ENCODE data around the gene FAM162A. TPM values are rescaled to one million over a fixed set of nuclear protein-coding genes. Genes with fewer than 3 reads are reported as not detected.

FAM162A gene
- total RNA-seq, 4 donors from 2014 or later: 48.0 to 74.5 (median 61.1) TPM

GRCh38 chr3:122406198-122406597, 22.2 kb downstream of the FAM162A start:
- TF ChIP-seq CTCF (IDR thresholded peaks at IDR 0.05): no peak
- no peak for TF ChIP-seq POLR2A (IDR thresholded peaks at IDR 0.05)
- no peak for DNase-seq
- intact Hi-C loops (cut with DNase I): no loop called here
- Histone ChIP-seq H3K4me3 (no peak overlapping the region), H3K9me3 (no peaks in the 10 kb centered on the region), H3K27ac (no peak overlapping the region), H3K27me3 (no peaks in the 10 kb centered on the region), H3K4me1 (peaks cover 0 to 4% (median 0%) of the 10 kb centered on the region in 3 donors), H3K36me3 (peaks cover 0 to 86% (median 19%) of the 10 kb centered on the region in 3 donors)
- 89 to 93% methylated on average over 4 of the region's 4 CpGs for WGBS, 2 donors

GRCh38 chr3:122407946-122408345, 24.0 kb downstream of the FAM162A start:
- intact Hi-C loops (cut with DNase I): no loop called here
- WGBS, 2 donors: 93 to 100% methylated on average over 1 of the region's 1 CpG
- peaks cover 0 to 4% (median 0%) of the 10 kb centered on the region in 3 donors for H3K4me1 ChIP-seq
- H3K27me3 ChIP-seq: no peaks in the 10 kb centered on the region
- no peak overlapping the region for H3K4me3 ChIP-seq
- no peaks in the 10 kb centered on the region for H3K9me3 ChIP-seq
- DNase-seq: no peak
- TF ChIP-seq CTCF (IDR thresholded peaks at IDR 0.05) (no peak), POLR2A (IDR thresholded peaks at IDR 0.05) (no peak)
- H3K27ac ChIP-seq: no peak overlapping the region
- H3K36me3 ChIP-seq: peaks cover 0 to 100% (median 19%) of the 10 kb centered on the region in 3 donors

- Histone ChIP-seq H3K4me3 (no peak overlapping the region), H3K27me3 (no peaks in the 10 kb centered on the region), H3K27ac (peak overlapping the region in 1 of 4 donors; percentile 7), H3K9me3 (no peaks in the 10 kb centered on the region), H3K4me1 (peaks cover 0 to 18% (median 0%) of the 10 kb centered on the region in 3 donors), H3K36me3 (peaks cover 0 to 96% (median 19%) of the 10 kb centered on the region in 3 donors)
- intact Hi-C loops (cut with DNase I): no loop called here
- no peak for TF ChIP-seq CTCF (IDR thresholded peaks at IDR 0.05)
- no peak for TF ChIP-seq POLR2A (IDR thresholded peaks at IDR 0.05)
- no peak for DNase-seq
- WGBS, 2 donors: 36 to 45% methylated on average over 6 of the region's 6 CpGs
Observed at GRCh38 chr3:122409446-122409845, 25.5 kb downstream of the FAM162A start.

GRCh38 chr3:122410111-122410510, 26.1 kb downstream of the FAM162A start:
- H3K27ac ChIP-seq: no peak overlapping the region
- WGBS, 2 donors: 75 to 84% methylated on average over 4 of the region's 4 CpGs
- no peaks in the 10 kb centered on the region for H3K27me3 ChIP-seq
- H3K4me1 ChIP-seq: peaks cover 4 to 24% (median 6%) of the 10 kb centered on the region in 3 donors
- intact Hi-C loops (cut with DNase I): no loop called here
- no peaks in the 10 kb centered on the region for H3K9me3 ChIP-seq
- H3K4me3 ChIP-seq: no peak overlapping the region
- DNase-seq: no peak
- TF ChIP-seq POLR2A (IDR thresholded peaks at IDR 0.05) (no peak), CTCF (IDR thresholded peaks at IDR 0.05) (no peak)
- H3K36me3 ChIP-seq: peaks cover 0 to 89% (median 19%) of the 10 kb centered on the region in 3 donors

- WGBS, 2 donors: 82 to 91% methylated on average over 6 of the region's 6 CpGs
- Histone ChIP-seq H3K4me1 (peaks cover 8 to 29% (median 8%) of the 10 kb centered on the region in 3 donors), H3K27me3 (no peaks in the 10 kb centered on the region), H3K9me3 (no peaks in the 10 kb centered on the region), H3K4me3 (no peak overlapping the region), H3K27ac (no peak overlapping the region), H3K36me3 (peaks cover 0 to 84% (median 19%) of the 10 kb centered on the region in 3 donors)
- TF ChIP-seq POLR2A (IDR thresholded peaks at IDR 0.05): no peak
- no peak for DNase-seq
- intact Hi-C loops (cut with DNase I): no loop called here
Observed at GRCh38 chr3:122410639-122411038, 26.7 kb downstream of the FAM162A start.

- no peak for TF ChIP-seq CTCF (IDR thresholded peaks at IDR 0.05)
- TF ChIP-seq POLR2A (IDR thresholded peaks at IDR 0.05): no peak
- Histone ChIP-seq H3K27me3 (no peaks in the 10 kb centered on the region), H3K27ac (no peak overlapping the region), H3K9me3 (no peaks in the 10 kb centered on the region), H3K36me3 (peaks cover 0 to 51% (median 0%) of the 10 kb centered on the region in 3 donors), H3K4me1 (peaks cover 11 to 48% (median 12%) of the 10 kb centered on the region in 3 donors), H3K4me3 (no peak overlapping the region)
- no peak for DNase-seq
- WGBS, 2 donors: 62 to 72% methylated on average over 3 of the region's 3 CpGs
- intact Hi-C loops (cut with DNase I): no loop called here
Observed at GRCh38 chr3:122414391-122414790, 30.4 kb downstream of the FAM162A start.

Data from esophagus squamous epithelium (tissue), 5 donors.